Left lung (tissue), 14 donors: ENCODE data around the gene MYBPC1. TPM values are rescaled to one million over a fixed set of nuclear protein-coding genes. Genes with fewer than 3 reads are reported as not detected.
"Not testable (repeated sequence)": the region's sequence is repeated elsewhere in the genome, so short reads cannot be mapped to it uniquely, and the experiment has no call there.

Experiments used
- ATAC-seq: fragments of 200-7000 bp; cut with Tn5 transposase; one replicate; pipeline ENCODE4 v1.9.1; 2020; ENCODE audit warnings: moderate library complexity
- DNase-seq, 4 donors: peaks; one replicate each; pipeline ENCODE4 v3.0.0-alpha.2; 2013 to 2020
- H3K27ac ChIP-seq, 2 donors: fragments of 200-600 bp; sonication (generic) in 1 of 2; one replicate each; pipeline versions ENCODE4 v1.5.0 to v1.8.0; 2020 to 2021
- H3K27me3 ChIP-seq, 2 donors: fragments of 200-600 bp; sonication (generic) in 1 of 2; one replicate each; pipeline versions ENCODE4 v1.5.0 to v1.8.0; 2020 to 2021
- H3K36me3 ChIP-seq, 2 donors: fragments of 200-600 bp; sonication (generic) in 1 of 2; one replicate each; pipeline versions ENCODE4 v1.5.0 to v1.8.0; 2020 to 2021
- H3K4me1 ChIP-seq, 2 donors: fragments of 200-600 bp; one replicate each; pipeline ENCODE4 v1.8.0; 2021
- H3K4me3 ChIP-seq, 2 donors: fragments of 200-600 bp; sonication (generic) in 1 of 2; one replicate each; pipeline versions ENCODE4 v1.5.0 to v1.8.0; 2020 to 2021; ENCODE audit warnings: mild to moderate bottlenecking in 1 of 2
- H3K9me3 ChIP-seq, 2 donors: fragments of 200-600 bp; sonication (generic) in 1 of 2; one replicate each; pipeline versions ENCODE4 v1.5.0 to v1.8.0; 2020 to 2021
- intact Hi-C, 2 donors: fragments of 100-400 bp; cut with DNase I; formaldehyde crosslinking; loops; one replicate each; pipeline versions ENCODE4 v1.11.2 to v1.14.2; 2022
- long read RNA-seq, 12 donors: library from polyadenylated mRNA in 2 of 12; unstranded in 2 of 12; transcript quantifications; one replicate each; pipeline ENCODE4 v2.0.0 and lab custom pipeline, GENCODE V29; 2019 to 2026
- polyA plus RNA-seq, 6 donors: library from polyadenylated mRNA; unstranded; fragments of 120-200 nt; gene quantifications; one replicate each; pipeline ENCODE4 v1.2.1, GENCODE V29; 2013; ENCODE audit not compliant: insufficient read length in 6 of 6
- total RNA-seq, 2 donors: library from RNA; stranded (reverse); fragmentation: NEBNext Ultra II Directional; extraction: Animal tissue kit (Norgen Biotek cat#: 25700); gene quantifications; one replicate each; pipeline ENCODE4 v1.2.1, GENCODE V29; 2021
- TF ChIP-seq, protein P1 (sequence below), 2 donors: fragments of 200-600 bp; sonication (generic) in 1 of 2; IDR thresholded peaks; one replicate each; pipeline versions ENCODE4 v1.5.0 to v1.8.0; 2021; ENCODE audit warnings: antibody characterized with exemption in 2 of 2
- donor health status: DM: no; HTN: yes; CAD: no.
- donor health status: DM: no; HTN: no; CAD: no.

The MYBPC1 gene, protein sequence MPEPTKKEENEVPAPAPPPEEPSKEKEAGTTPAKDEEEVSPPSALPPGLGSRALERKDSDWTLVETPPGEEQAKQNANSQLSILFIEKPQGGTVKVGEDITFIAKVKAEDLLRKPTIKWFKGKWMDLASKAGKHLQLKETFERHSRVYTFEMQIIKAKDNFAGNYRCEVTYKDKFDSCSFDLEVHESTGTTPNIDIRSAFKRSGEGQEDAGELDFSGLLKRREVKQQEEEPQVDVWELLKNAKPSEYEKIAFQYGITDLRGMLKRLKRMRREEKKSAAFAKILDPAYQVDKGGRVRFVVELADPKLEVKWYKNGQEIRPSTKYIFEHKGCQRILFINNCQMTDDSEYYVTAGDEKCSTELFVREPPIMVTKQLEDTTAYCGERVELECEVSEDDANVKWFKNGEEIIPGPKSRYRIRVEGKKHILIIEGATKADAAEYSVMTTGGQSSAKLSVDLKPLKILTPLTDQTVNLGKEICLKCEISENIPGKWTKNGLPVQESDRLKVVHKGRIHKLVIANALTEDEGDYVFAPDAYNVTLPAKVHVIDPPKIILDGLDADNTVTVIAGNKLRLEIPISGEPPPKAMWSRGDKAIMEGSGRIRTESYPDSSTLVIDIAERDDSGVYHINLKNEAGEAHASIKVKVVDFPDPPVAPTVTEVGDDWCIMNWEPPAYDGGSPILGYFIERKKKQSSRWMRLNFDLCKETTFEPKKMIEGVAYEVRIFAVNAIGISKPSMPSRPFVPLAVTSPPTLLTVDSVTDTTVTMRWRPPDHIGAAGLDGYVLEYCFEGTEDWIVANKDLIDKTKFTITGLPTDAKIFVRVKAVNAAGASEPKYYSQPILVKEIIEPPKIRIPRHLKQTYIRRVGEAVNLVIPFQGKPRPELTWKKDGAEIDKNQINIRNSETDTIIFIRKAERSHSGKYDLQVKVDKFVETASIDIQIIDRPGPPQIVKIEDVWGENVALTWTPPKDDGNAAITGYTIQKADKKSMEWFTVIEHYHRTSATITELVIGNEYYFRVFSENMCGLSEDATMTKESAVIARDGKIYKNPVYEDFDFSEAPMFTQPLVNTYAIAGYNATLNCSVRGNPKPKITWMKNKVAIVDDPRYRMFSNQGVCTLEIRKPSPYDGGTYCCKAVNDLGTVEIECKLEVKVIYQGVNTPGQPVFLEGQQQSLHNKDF
- total RNA-seq = under 1 TPM; 0.06 to 0.24 TPM
- under 1 TPM in 3 of 6 donors, not detected in 3; 0.10 to 0.20 (median 0.17) TPM for polyA plus RNA-seq
- long read RNA-seq, donor 1 = 0 reads
- long read RNA-seq, donor 2 = 0 reads
- long read RNA-seq, donor 3 = 0 reads
- long read RNA-seq, donor 4 = 0 reads
- long read RNA-seq, donor 5 = 0 reads
- long read RNA-seq, donor 6 = 0 reads
- long read RNA-seq, donor 7 = 0 reads
- long read RNA-seq, donor 8, partial matches to known transcripts = 0 of 1 reads
- long read RNA-seq, donor 8, other reads (novel, unspliced or antisense) = 0 of 1 reads
- long read RNA-seq, donor 9 = 0 reads
- long read RNA-seq, donor 10 = 0 reads
- long read RNA-seq, donor 11, partial matches to known transcripts = 27 of 30 reads
- long read RNA-seq, donor 11, other reads (novel, unspliced or antisense) = 0 of 30 reads
- long read RNA-seq, donor 12 = 0 reads

DNA sequence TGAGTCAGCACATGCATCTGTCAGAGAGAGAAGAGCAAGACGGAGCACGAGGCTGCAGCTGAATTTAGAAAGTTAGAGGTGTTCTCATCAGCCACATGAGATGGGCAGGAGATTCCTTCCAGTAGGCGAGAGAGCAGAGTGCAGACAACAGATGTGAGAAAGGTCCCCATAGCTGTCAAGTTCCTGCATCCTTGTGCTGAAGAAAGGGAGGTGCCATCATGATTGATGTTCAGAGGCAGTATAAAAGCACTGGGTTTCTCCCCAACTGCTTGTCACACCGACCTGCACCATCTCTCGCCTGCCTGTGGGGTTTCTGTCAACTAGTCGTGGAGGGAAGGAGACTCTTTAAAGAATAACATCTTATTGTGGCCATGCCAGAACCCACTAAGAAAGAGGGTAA lies at the start of gene MYBPC1:
Gene MYBPC1 (plus strand): TSS at position 272 of the 400 bp plus-strand sequence. CDS start 100 bp downstream, at position 372.
- H3K27me3 ChIP-seq = no peaks in the 10 kb centered on the region
- ATAC-seq (no peak), DNase-seq (no peak)
- H3K36me3 ChIP-seq = no peaks in the 10 kb centered on the region
- TF ChIP-seq, protein P1, sequence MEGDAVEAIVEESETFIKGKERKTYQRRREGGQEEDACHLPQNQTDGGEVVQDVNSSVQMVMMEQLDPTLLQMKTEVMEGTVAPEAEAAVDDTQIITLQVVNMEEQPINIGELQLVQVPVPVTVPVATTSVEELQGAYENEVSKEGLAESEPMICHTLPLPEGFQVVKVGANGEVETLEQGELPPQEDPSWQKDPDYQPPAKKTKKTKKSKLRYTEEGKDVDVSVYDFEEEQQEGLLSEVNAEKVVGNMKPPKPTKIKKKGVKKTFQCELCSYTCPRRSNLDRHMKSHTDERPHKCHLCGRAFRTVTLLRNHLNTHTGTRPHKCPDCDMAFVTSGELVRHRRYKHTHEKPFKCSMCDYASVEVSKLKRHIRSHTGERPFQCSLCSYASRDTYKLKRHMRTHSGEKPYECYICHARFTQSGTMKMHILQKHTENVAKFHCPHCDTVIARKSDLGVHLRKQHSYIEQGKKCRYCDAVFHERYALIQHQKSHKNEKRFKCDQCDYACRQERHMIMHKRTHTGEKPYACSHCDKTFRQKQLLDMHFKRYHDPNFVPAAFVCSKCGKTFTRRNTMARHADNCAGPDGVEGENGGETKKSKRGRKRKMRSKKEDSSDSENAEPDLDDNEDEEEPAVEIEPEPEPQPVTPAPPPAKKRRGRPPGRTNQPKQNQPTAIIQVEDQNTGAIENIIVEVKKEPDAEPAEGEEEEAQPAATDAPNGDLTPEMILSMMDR (IDR thresholded peaks at IDR 0.05) = no peak
- H3K4me1 ChIP-seq = no peaks in the 10 kb centered on the region
- H3K27ac ChIP-seq = no peak within 1 kb of the TSS
- intact Hi-C loops = no loop called here
- no peaks in the 10 kb centered on the region for H3K9me3 ChIP-seq
- H3K4me3 ChIP-seq = no peak within 1 kb of the TSS

DNA sequence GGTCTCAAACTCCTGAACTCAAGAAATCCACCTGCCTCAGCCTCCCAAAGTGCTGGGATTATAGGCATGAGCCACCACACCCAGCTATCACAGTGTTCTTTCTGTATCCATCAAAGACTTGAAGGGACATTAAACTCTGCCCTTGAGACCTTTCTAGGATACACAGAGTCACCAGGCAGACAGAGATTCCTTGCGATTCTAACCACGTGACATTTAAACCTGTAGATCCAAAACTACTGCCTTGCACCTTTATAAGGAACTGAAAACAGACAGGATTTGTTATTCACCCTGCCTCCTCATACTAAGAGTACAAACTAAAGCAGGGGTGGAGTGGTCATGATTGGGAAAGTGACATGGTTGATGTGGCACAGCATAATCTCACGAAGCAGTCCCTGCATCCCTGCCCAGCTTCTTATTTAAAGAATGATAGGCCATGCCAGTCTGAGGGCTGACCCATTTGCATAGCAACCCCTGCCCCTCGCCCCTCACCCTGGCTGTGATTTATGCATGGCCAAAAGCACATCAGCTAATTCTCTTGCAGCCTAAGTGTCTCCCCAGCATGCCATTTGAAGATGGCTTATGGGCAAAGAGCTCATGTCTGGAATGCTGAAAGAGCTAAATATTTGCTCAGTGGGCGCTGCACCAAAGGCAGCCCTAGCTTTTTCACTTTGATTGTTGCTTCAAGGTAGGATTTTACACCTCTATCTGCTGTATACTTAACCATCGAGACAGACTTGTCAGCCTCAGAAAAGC lies 43.2 kb upstream of the MYBPC1 start:
- H3K27me3 ChIP-seq = no peaks in the 10 kb centered on the region
- H3K36me3 ChIP-seq = no peaks in the 10 kb centered on the region
- TF ChIP-seq, protein P1 (IDR thresholded peaks at IDR 0.05) = no peak
- DNase-seq (no peak), ATAC-seq (no peak)
- intact Hi-C loops = no loop called here
- H3K9me3 ChIP-seq = no peaks in the 10 kb centered on the region
- no peaks in the 10 kb centered on the region for H3K4me1 ChIP-seq
- no peak overlapping the region for H3K27ac ChIP-seq
- H3K4me3 ChIP-seq = no peak overlapping the region

DNA sequence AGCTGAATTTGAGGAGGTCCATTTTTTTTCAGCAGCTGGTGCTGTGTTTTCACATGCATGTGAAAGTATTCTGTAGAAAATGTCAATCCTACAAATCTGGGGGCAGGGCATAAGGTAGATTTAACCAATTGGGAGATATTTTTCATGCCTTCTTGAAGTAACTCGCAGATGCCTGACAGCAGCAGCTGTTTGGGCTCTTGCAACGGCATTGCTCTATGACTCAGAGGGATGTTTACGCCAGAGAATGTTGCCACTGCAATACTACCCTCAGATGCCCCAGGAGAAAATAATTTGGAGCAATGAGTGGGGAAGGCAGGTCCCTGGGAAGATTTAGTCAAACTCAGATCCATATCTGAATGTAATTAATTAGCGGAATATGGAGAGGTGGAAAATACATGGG lies 42.5 kb upstream of the MYBPC1 start:
- intact Hi-C loops = no loop called here
- H3K27me3 ChIP-seq = no peaks in the 10 kb centered on the region
- TF ChIP-seq, protein P1 (IDR thresholded peaks at IDR 0.05) = no peak
- H3K9me3 ChIP-seq = no peaks in the 10 kb centered on the region
- no peaks in the 10 kb centered on the region for H3K36me3 ChIP-seq
- H3K4me1 ChIP-seq = no peaks in the 10 kb centered on the region
- H3K27ac ChIP-seq = no peak overlapping the region
- peak; percentile 51 for ATAC-seq
- peak in 2 of 4 donors; percentile 80 to 89 for DNase-seq
- no peak overlapping the region for H3K4me3 ChIP-seq

DNA sequence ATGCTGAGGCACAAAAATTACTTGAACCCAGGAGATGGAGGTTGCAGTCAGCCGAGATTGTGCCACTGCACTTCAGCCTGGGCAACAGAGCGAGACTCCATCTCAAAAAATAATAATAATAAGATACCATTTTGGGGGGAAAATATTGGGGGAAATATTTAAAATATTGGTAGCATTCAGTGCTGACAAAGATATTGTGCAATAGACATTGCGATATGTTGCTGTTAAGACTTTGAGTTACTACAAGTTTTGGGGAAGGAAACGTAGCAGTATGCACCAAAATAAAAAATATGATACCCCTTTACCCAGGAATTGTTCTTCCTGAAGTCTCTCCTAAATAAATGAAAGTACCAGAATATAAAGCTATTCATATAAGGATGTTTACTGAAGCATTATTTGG lies 37.7 kb upstream of the MYBPC1 start:
- H3K27ac ChIP-seq = no peak overlapping the region
- H3K4me3 ChIP-seq = no peak overlapping the region
- intact Hi-C loops = no loop called here
- H3K9me3 ChIP-seq = peaks cover 0 to 7% of the 10 kb centered on the region in 2 donors
- no peaks in the 10 kb centered on the region for H3K36me3 ChIP-seq
- no peaks in the 10 kb centered on the region for H3K4me1 ChIP-seq
- no peaks in the 10 kb centered on the region for H3K27me3 ChIP-seq
- TF ChIP-seq, protein P1 (IDR thresholded peaks at IDR 0.05) = no peak
- no peak for DNase-seq
- no peak for ATAC-seq

DNA sequence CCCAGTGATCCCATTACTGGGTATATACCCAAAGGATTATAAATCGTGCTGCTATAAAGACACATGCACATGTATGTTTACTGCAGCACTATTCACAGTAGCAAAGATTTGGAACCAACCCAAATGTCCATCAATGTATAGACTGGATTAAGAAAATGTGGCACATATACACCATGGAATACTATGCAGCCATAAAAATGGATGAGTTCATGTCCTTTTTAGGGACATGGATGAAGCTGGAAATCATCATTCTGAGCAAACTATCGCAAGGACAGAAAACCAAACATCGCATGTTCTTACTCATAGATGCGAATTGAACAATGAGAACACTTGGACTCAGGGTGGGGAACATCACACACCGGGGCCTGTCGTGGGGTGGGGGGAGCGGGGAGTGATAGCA lies 36.0 kb upstream of the MYBPC1 start:
- intact Hi-C loops, H3K4me1 ChIP-seq, ATAC-seq, DNase-seq, H3K36me3 ChIP-seq, H3K27ac ChIP-seq, H3K9me3 ChIP-seq, H3K4me3 ChIP-seq, H3K27me3 ChIP-seq: not testable (repeated sequence)
